NCI-H2171 treated with DMSO at 0.1 percent for 48 hours (cell line): Measurements from ENCODE around the gene SLC39A1.

Experiments
- DNase-seq: peaks from one replicate; lab custom pipeline; 2025; lab: John Stamatoyannopoulos, UW

The SLC39A1 gene

GRCh38 chr1:153946622-153947241 is 16.6 kb downstream of the SLC39A1 start, which contains the start of gene DENND4B:
DENND4B (minus strand) TSS chr1:153946718; CDS start chr1:153944374, 2,344 bp downstream.
- peak; percentile 62 for DNase-seq

- peak; percentile 51 for DNase-seq
Observed at GRCh38 chr1:153945795-153946621, 17.3 kb downstream of the SLC39A1 start.

GRCh38 chr1:153945131-153945794 is 18.1 kb downstream of the SLC39A1 start:
- peak; percentile 51 for DNase-seq

DNA sequence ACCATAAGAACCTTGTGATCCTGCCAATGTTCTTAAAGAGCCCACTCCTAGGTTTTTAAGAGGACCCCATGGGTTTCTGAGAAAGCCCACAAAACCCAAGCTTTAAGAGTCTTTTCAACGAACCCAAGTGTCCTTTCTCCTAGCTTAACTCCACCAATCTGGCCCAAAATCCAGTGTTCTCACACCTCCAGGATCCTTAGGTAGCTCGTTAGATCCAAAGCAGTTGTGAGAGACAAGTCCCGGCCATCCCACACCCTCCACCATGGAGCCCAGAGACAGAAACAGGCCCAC is 18.6 kb downstream of the SLC39A1 start:
- no peak for DNase-seq

GRCh38 chr1:153944005-153944826 is 19.1 kb downstream of the SLC39A1 start:
- DNase-seq: no peak

DNA sequence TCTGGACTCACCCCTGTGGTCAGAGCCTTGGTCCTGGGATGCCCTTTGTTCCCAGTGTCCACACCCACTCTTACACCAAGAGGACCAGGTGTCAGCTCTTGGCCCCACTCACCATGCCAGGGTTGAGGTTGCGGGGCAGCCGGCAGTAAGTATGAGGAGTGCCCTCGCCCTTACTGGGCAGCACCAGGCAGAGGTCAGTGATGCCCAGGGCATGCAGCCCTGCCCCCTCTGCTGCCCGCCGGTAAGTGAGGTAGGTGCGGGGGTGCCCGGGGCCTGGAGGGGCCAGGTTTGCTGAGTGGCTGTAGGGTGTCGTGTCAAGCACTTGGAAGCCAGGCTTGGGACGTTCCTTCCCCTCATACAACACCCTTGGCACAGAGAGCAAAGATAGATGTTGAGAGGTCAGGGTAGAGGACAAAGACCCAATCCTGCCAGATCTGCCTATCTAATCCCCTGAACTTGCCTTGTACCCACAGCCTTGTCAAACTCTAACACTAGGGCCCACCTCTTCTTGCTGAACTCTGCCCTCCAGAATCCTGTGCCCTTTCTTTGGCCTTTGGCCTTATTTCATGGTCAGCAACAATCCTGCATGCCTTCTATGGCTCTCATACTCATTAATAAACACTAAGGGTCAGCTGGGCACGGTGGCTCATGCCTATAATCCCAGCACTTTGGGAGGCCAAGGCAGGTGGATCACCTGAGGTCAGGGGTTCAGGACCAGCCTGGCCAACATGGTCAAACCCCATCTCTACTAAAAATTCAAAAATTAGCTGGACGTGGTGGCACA is 20.4 kb downstream of the SLC39A1 start:
- DNase-seq: no peak

- DNase-seq: no peak
Observed at GRCh38 chr1:153941826-153942725, 21.3 kb downstream of the SLC39A1 start.

DNA sequence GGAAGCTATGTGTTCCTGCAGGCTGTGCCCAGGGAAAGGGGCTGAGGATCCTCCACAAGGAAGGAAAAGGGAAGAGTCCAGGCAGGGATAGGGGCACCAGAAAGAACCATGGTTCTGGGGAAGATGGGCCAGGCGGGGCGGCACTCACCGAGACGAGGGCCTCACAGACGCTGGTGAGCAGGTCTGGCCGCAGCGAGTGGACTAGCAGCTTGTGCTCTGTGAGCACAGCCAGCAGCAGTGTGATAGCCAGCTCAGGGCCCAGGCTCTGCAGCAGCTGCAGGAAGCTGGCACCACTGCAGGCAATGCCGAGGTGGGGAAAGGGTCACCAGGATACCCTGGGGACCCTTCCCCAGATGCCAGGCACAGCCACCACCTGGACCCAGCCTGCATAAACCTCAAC is 22.6 kb downstream of the SLC39A1 start:
- DNase-seq: no peak

GRCh38 chr1:153939476-153939875 is 23.9 kb downstream of the SLC39A1 start:
- no peak for DNase-seq

GRCh38 chr1:153938996-153939395 is 24.3 kb downstream of the SLC39A1 start:
- no peak for DNase-seq

DNA sequence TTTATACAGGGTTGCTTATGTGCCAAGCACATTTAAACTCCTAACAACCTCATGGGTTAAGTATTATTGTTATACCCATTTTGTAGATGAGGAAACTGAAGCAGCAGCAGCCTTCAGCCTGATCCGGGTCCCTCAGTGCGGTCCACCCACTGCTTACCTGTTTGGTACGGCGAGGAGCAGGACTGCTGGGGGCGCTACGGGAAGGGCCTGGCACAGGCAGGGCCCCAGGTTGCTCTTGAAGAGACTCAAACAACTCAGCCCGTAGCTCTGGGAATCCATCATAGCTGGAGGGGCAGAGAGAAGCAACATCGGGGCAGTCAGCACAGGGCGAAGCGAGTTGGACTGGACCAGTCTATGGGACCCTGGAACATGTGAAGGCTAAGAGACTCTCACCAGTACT is 26.0 kb downstream of the SLC39A1 start:
- no peak for DNase-seq

GRCh38 chr1:153936011-153936802 is 27.1 kb downstream of the SLC39A1 start:
- no peak for DNase-seq

DNA sequence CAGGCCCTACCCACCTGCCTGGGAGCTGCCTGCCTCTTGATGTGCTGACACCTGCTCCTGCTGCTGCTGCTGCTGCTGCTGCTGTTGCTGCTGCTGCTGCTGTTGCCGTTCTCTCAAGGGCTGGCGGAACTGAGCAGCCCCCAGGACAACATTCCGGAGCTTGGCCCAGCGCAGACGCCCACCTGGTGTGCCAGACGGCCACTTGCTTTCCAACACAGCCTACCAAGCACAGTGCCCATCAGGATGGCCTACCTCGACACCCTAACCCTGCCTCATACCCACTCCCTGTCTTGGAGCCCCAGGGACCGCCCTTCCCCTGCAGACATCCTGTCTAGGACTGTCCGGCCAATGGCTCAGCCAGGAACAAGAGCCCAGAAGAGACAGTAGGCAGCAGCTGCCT is 28.6 kb downstream of the SLC39A1 start:
- no peak for DNase-seq

GRCh38 chr1:153933955-153934354 is 29.4 kb downstream of the SLC39A1 start:
- no peak for DNase-seq

DNA sequence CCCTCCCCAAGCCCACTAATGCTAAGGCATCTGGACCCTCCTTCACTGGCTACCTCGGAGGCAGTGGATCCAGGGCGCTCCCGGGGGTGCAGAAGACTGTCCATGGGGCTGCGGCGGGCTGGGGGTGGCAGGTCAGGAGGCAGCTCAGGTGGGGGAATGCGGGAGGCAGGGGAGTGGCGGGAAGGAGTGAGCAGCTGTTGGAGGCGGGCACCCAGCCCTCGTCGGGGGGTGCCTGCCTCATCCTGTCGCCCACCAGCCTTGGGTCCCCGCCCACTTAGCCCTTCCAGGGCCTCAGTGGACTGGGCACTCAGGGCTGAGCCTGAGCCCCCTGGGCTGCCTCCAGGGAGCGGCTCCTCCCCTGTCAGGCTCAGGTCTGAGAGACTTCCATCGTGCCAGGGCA is 29.9 kb downstream of the SLC39A1 start:
- no peak for DNase-seq

DNA sequence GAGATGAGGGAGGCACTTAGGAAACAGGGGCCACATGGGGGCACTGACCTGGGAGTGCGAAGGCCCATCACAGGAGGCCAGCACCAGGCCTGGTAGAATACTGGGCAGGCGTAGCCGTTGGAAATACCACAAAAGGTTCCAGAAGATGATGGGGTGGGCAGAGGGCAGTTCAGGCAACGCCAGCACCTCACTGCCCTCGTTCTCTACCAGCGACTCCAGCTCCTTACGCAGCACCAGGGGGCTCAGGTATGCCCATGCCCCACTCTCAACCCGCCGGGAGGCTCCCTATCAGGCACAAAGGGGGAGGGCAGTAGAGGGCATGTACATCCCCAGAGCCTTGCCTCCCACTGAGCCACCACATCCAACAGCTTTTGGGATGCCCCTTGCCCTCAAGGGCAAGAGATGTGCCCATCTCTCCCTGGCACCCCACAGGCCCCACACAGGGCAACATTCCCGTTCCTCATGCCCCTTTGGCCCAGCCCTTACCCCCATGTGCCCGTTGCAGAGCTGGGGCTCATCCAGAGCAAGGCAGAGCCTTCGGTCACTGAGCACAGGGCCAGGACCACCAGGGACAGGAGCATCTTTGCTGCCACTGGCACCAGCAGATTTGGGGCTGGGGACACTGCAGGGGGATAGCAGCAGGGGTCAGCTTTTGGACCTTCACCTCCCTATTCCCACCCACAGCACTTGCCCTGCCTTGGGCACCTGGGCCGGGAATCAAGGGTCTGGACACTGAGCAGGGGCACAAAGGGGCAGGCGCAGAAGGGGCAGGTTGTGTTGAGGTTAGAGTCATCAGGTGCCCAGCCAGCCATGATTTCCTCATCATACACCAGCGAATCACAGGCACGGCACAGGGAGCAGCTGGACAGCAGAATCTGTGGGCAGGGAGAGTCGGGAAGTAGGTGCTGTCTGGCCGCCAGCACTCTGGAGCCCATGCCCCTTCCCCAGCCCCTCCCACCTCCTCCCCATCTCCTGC is 30.9 kb downstream of the SLC39A1 start:
- DNase-seq: no peak

GRCh38 chr1:153929981-153930948 is 33.1 kb downstream of the SLC39A1 start:
- no peak for DNase-seq
